Naive thymus-derived CD8-positive, alpha-beta T cell (primary cell): ENCODE results near the gene TSPAN18. TPM values are rescaled to one million over a fixed set of nuclear protein-coding genes. Genes with fewer than 3 reads are reported as not detected.

Experiments
- ATAC-seq, 2 donors: fragments of 150-1000 bp; cut with Tn5 transposase in 1 of 2; sonication (Bioruptor Pico), chemical (Tn5 transposase) in 1 of 2; 1 replicate in 1 of 2; 2 replicates in 1 of 2; pipeline ENCODE4 v1.10.0; 2021; ENCODE audit warnings: mild to moderate bottlenecking in 2 of 2, moderate library complexity in 2 of 2
- POLR2A ChIA-PET: fragments of 350-600 bp; sonication (Branson Sonifier 250); formaldehyde crosslinking; loops from one replicate; lab custom pipeline; 2021; ENCODE audit warnings: antibody characterized with exemption; lab: Charles Lee
- DNase-seq, 10 donors: peaks; one replicate each; pipeline versions ENCODE4 v3.0.0 to v3.0.0-alpha.2; 2020 to 2022
- H3K27ac Mint-ChIP-seq, 10 donors: one replicate each; pipeline ENCODE4 v1.8.0; 2020 to 2022; ENCODE audit warnings: mild to moderate bottlenecking in 10 of 10, mixed read lengths in 10 of 10, moderate library complexity in 4 of 10, inconsistent platforms in 1 of 10
- H3K27me3 Mint-ChIP-seq, 5 donors: one replicate each; pipeline ENCODE4 v1.8.0; 2021 to 2022; ENCODE audit warnings: mixed read lengths in 5 of 5
- H3K36me3 Mint-ChIP-seq, 3 donors: one replicate each; pipeline ENCODE4 v1.8.0; 2020 to 2022; ENCODE audit warnings: mixed read lengths in 3 of 3, mild to moderate bottlenecking in 2 of 3, inconsistent platforms in 1 of 3
- H3K4me1 Mint-ChIP-seq, 4 donors: one replicate each; pipeline ENCODE4 v1.8.0; 2021 to 2022; ENCODE audit warnings: mixed read lengths in 4 of 4
- H3K4me3 Mint-ChIP-seq, 10 donors: one replicate each; pipeline ENCODE4 v1.8.0; 2020 to 2022; ENCODE audit warnings: mild to moderate bottlenecking in 10 of 10, mixed read lengths in 10 of 10, moderate library complexity in 6 of 10, inconsistent platforms in 1 of 10
- H3K9me3 Mint-ChIP-seq, 9 donors: one replicate each; pipeline ENCODE4 v1.8.0; 2020 to 2022; ENCODE audit warnings: mixed read lengths in 9 of 9, mild to moderate bottlenecking in 3 of 9, inconsistent platforms in 1 of 9, moderate library complexity in 1 of 9
- polyA plus RNA-seq, 3 donors: library from polyadenylated mRNA; unstranded; fragments of 300-500 nt; fragmentation: Illumina TruSeq; gene quantifications; one replicate each; pipeline ENCODE4 v1.2.3, GENCODE V29; 2021
- total RNA-seq, 8 experiments: library from RNA in 2 of 8; stranded (reverse) in 2 of 8; gene quantifications; one replicate each; pipeline ENCODE4 v1.2.3 and lab custom pipeline; 2021 to 2026

The TSPAN18 gene
- total and polyA plus RNA-seq, 5 experiments from 2014 or later: 0.73 to 5.5 (median 1.5) TPM

DNA sequence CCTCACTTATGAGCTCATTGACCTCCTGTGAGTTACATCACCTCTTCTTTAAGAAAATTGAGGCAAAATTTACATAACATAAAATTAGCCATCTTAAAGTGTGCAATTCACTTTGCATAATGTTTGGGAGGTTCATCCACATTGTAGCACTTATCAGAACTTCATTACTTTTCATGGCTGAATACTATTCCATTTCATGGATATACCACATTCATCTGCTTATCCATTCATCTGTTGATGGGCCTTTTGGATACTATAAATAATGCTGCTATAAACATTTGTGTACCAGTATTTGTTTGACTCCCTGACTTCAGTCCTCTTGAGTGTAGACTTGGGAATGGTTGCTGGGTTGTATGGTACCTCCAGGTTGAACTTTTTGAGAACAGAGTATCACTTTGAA is 120.6 kb downstream of the TSPAN18 start:
- Mint-ChIP-seq H3K36me3 (peaks cover 17 to 42% (median 33%) of the 10 kb centered on the region in 3 donors), H3K27me3 (peaks cover 0 to 4% (median 0%) of the 10 kb centered on the region in 5 donors), H3K9me3 (peaks cover 9 to 54% (median 33%) of the 10 kb centered on the region in 9 donors), H3K27ac (no peak overlapping the region), H3K4me1 (peaks cover 0 to 1% (median 0%) of the 10 kb centered on the region in 4 donors), H3K4me3 (no peak overlapping the region)
- POLR2A ChIA-PET: no interaction called here
- DNase-seq (no peak), ATAC-seq (no peak)

DNA sequence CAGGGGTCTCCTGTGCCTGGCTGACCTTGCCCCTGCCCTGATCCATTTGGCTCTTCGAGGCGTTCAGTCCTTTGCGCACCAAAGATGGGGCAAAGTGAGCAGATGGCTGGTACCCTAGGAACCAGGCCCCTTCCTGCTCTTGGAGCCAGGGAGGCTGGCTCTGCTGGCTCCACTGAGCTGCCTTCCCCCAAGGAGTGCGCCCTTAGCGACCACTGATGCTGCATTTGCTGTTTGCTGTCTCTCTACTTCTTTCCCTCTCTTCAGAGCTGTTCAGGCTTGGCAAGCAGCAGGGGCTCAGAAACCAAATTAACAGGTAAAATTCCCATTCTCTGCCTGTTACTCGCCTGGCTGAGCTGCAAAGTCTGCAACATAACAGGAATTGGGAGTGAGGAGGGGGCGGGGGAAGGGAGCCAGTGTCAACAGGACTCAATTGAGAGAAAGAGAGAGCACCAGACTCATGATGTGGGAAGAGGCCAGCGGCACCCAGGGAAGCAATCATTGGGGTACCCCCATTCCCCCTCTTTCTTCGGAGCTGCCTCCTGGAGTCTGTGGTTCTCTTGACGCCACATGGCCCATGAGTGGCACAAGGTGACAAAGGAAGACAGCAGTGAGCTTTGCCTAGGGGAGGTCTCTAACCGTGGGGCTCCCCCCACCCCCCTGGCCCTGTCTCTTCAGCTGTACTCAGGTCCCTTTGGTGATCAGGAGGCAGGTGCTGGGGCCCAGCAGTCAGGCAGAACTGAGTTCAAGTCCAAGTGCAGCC is 121.6 kb downstream of the TSPAN18 start:
- Mint-ChIP-seq H3K4me1 (peaks cover 0 to 3% (median 0%) of the 10 kb centered on the region in 4 donors), H3K4me3 (no peak overlapping the region), H3K36me3 (peaks cover 14 to 36% (median 27%) of the 10 kb centered on the region in 3 donors), H3K9me3 (peaks cover 3 to 43% (median 28%) of the 10 kb centered on the region in 9 donors), H3K27me3 (peaks cover 0 to 4% (median 0%) of the 10 kb centered on the region in 5 donors), H3K27ac (no peak overlapping the region)
- DNase-seq: no peak
- POLR2A ChIA-PET: no interaction called here
- no peak for ATAC-seq

DNA sequence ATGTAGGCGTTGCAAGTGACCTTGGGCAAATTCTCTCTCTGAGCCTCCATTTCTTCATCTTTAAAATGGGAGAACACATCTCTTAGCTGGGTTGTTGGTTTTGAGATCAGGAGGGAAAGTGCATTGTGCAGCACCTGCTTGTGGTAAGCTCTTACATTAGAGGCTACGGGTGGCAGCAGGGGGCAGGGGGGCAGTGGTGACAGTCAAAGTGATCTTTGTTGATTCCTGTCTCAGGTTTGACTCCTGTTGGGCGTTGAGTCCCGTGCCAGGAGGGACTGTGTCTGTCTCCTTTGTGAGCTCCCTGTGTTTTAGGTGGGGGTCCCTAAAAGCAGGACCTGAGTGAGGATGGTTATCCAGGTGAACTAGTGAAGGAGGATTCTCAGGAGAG is 122.2 kb downstream of the TSPAN18 start:
- ATAC-seq (no peak), DNase-seq (no peak)
- Mint-ChIP-seq H3K27me3 (peaks cover 0 to 4% (median 0%) of the 10 kb centered on the region in 5 donors), H3K4me3 (no peak overlapping the region), H3K27ac (peak overlapping the region in 1 of 10 donors; percentile 22), H3K9me3 (peaks cover 3 to 37% (median 24%) of the 10 kb centered on the region in 9 donors), H3K36me3 (peaks cover 11 to 32% (median 27%) of the 10 kb centered on the region in 3 donors), H3K4me1 (peaks cover 0 to 3% (median 0%) of the 10 kb centered on the region in 4 donors)
- POLR2A ChIA-PET: no interaction called here

DNA sequence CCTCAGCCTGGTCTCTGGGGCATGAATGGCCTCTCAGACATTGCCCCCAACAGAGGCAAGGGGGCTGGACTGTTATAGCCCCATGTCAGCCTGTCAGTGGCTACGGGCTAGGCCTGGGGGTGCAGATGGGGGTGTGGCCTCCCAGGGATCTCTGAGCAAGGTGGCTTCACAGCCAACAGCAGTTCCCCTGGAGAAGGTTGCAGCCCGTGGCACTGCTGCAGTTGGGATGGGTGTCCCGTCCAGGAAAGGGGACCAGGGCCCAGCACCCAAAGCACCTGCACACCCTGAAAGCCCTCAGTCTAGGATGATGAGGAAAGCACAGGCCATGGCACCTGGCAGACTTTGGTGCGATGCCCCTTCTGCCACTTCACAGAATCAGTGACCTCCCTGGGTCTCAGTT is 122.7 kb downstream of the TSPAN18 start:
- POLR2A ChIA-PET: no interaction called here
- Mint-ChIP-seq H3K36me3 (peaks cover 11 to 27% (median 23%) of the 10 kb centered on the region in 3 donors), H3K9me3 (peaks cover 3 to 32% (median 20%) of the 10 kb centered on the region in 9 donors), H3K27ac (peak overlapping the region in 1 of 10 donors; percentile 22), H3K4me3 (no peak overlapping the region), H3K27me3 (peaks cover 0 to 4% (median 0%) of the 10 kb centered on the region in 5 donors), H3K4me1 (peaks cover 0 to 3% (median 0%) of the 10 kb centered on the region in 4 donors)
- DNase-seq (no peak), ATAC-seq (no peak)

DNA sequence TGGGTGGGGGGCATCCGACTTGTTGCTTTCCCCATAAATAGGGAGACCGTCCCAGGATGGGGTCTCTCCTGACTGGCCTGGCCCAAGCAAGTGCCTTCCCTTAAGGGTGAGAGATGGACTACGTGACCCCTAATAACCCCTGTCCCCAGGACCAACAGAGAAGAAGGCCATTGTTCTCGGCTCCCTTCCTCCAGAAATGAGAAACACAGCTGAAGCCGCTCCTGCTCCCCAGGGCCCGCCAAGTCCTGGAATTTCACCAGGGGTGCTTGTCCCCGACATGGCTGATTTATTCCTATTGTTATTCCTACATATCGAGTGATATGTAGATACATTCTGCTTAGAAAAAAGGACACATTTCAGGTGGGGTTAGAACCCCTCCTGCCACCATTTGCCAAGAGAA is 123.2 kb downstream of the TSPAN18 start:
- peaks cover 0 to 27% (median 17%) of the 10 kb centered on the region in 9 donors for H3K9me3 Mint-ChIP-seq
- H3K27ac Mint-ChIP-seq: no peak overlapping the region
- H3K4me1 Mint-ChIP-seq: peaks cover 0 to 3% (median 0%) of the 10 kb centered on the region in 4 donors
- peaks cover 0 to 4% (median 0%) of the 10 kb centered on the region in 5 donors for H3K27me3 Mint-ChIP-seq
- DNase-seq: no peak
- peaks cover 9 to 24% (median 18%) of the 10 kb centered on the region in 3 donors for H3K36me3 Mint-ChIP-seq
- H3K4me3 Mint-ChIP-seq: no peak overlapping the region
- no peak for ATAC-seq
- POLR2A ChIA-PET: no interaction called here

DNA sequence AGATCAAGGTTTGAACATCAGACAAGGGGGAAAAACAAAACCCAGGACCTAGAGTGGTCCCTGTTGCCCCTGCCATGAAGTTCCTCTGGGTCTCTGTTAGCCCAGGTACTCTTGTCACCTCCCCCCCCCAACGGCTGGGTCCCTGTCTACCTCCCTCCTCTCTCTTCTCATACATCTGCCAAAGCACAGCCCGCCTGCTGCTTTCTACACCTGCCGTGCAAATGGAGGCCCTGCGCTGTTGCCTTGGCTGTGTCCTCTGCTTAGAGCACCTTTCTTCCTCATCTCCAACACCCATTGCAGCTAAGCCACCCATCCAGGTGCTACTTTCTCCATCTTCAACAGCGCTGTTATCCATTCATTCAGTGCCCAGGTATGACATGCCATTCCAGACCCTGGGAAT is 124.7 kb downstream of the TSPAN18 start:
- H3K36me3 Mint-ChIP-seq: peaks cover 10 to 11% (median 10%) of the 10 kb centered on the region in 3 donors
- ATAC-seq (no peak), DNase-seq (no peak)
- H3K27me3 Mint-ChIP-seq: peaks cover 0 to 4% (median 0%) of the 10 kb centered on the region in 5 donors
- POLR2A ChIA-PET: no interaction called here
- H3K4me3 Mint-ChIP-seq: no peak overlapping the region
- H3K4me1 Mint-ChIP-seq: peaks cover 0 to 3% (median 0%) of the 10 kb centered on the region in 4 donors
- peaks cover 0 to 13% (median 8%) of the 10 kb centered on the region in 9 donors for H3K9me3 Mint-ChIP-seq
- H3K27ac Mint-ChIP-seq: no peak overlapping the region

DNA sequence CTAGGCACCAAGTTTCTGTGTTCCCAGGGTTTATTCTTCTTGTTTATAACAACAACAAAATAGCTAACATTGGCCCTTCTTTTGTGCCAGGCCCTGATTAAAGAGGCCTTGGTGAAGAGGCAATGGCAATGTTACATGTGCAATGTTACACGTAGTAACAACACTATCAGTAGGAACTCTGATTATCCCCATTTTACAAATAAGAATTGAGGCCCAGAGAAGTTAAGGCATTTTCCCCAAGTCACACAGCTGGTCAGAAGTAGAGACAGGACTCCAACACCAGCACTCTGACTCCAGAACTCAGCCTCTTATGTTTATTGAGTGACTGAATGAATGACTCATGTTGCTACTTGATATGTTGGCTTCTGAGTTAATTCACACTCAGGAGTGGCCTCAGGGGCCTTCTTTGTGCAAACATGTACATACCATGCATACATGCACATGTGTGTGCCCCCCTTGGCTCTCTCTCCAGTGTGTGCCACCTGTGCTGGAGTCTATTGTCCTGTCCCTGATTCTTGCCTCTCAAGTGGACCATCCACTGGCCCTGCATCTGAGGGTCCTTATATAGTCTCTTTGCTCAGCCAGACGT is 125.5 kb downstream of the TSPAN18 start:
- no peak overlapping the region for H3K27ac Mint-ChIP-seq
- no peak for DNase-seq
- peaks cover 0 to 2% (median 0%) of the 10 kb centered on the region in 5 donors for H3K27me3 Mint-ChIP-seq
- peaks cover 0 to 6% (median 3%) of the 10 kb centered on the region in 9 donors for H3K9me3 Mint-ChIP-seq
- H3K4me3 Mint-ChIP-seq: no peak overlapping the region
- H3K4me1 Mint-ChIP-seq: peaks cover 0 to 4% (median 0%) of the 10 kb centered on the region in 4 donors
- POLR2A ChIA-PET: no interaction called here
- H3K36me3 Mint-ChIP-seq: peaks cover 3 to 5% (median 4%) of the 10 kb centered on the region in 3 donors
- no peak for ATAC-seq

DNA sequence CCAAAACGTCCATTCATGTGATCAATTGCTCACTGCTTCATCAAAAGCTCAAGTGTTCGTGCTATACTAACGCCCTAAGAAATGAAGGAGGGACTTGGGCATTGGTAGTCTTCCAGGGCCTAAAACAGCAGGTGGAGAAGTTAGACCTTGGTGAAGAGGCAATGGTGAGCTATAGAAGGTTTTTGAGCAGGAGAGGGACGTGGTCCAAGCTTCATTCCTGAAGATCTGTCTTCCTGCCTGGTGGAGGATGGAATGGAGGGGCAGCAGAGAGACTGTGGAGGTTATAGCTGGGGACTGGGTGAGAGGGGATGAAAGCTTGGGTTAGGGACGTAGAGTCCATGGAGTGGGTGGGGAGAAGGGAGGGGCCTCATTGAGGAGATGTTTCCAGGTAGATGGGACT is 126.2 kb downstream of the TSPAN18 start:
- peaks cover 0 to 4% (median 0%) of the 10 kb centered on the region in 5 donors for H3K27me3 Mint-ChIP-seq
- ATAC-seq (no peak), DNase-seq (no peak)
- H3K27ac Mint-ChIP-seq: no peak overlapping the region
- POLR2A ChIA-PET: no interaction called here
- peaks cover 0 to 4% (median 0%) of the 10 kb centered on the region in 4 donors for H3K4me1 Mint-ChIP-seq
- peaks cover 0 to 5% (median 0%) of the 10 kb centered on the region in 3 donors for H3K36me3 Mint-ChIP-seq
- H3K9me3 Mint-ChIP-seq: peaks cover 0 to 6% (median 0%) of the 10 kb centered on the region in 9 donors
- no peak overlapping the region for H3K4me3 Mint-ChIP-seq

DNA sequence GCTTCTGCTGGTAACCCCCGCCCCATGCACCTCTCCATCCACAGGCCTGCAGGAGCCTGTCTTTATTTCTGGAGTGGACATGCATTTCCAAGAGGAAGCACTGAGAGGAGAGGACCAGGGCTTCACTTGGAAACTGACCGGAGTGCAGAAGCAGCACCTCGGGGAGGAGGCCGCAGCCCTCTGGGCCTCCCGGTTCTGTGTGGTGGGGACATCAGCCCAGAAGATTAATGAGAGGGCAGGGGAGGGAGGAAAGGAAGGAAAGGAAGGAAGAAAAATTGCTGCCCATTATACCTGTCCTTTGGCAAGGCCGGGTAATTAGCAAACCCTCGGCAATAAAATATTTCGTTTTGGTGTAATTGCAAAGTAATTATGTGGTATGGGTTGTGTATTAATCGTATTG is 126.9 kb downstream of the TSPAN18 start:
- H3K9me3 Mint-ChIP-seq: peaks cover 0 to 4% (median 0%) of the 10 kb centered on the region in 9 donors
- H3K36me3 Mint-ChIP-seq: peaks cover 0 to 7% (median 3%) of the 10 kb centered on the region in 3 donors
- H3K4me1 Mint-ChIP-seq: peaks cover 0 to 5% (median 0%) of the 10 kb centered on the region in 4 donors
- no peak for ATAC-seq
- peaks cover 0 to 6% (median 3%) of the 10 kb centered on the region in 5 donors for H3K27me3 Mint-ChIP-seq
- H3K27ac Mint-ChIP-seq: no peak overlapping the region
- POLR2A ChIA-PET: no interaction called here
- H3K4me3 Mint-ChIP-seq: no peak overlapping the region
- no peak for DNase-seq

DNA sequence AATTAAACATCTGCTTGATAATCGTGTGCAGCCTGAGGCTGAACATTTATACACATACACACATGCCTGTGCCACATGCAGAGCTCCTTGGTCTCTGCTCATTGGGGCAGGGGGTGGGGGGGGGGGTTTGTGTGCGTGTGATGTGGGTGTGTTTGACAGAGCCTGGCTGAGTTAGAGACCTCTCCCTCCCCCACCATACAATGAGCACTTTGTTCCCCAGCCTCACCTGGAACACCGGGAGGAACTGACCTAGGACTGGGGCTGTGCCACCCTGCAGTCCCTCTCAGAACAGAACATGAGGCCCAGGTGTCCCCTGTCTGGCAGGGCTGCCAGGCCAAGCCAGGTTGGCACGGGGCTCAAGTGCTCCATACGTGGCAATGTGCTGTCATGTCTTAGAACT is 127.3 kb downstream of the TSPAN18 start:
- POLR2A ChIA-PET: no interaction called here
- peak overlapping the region in 1 of 10 donors; percentile 29 for H3K27ac Mint-ChIP-seq

DNA sequence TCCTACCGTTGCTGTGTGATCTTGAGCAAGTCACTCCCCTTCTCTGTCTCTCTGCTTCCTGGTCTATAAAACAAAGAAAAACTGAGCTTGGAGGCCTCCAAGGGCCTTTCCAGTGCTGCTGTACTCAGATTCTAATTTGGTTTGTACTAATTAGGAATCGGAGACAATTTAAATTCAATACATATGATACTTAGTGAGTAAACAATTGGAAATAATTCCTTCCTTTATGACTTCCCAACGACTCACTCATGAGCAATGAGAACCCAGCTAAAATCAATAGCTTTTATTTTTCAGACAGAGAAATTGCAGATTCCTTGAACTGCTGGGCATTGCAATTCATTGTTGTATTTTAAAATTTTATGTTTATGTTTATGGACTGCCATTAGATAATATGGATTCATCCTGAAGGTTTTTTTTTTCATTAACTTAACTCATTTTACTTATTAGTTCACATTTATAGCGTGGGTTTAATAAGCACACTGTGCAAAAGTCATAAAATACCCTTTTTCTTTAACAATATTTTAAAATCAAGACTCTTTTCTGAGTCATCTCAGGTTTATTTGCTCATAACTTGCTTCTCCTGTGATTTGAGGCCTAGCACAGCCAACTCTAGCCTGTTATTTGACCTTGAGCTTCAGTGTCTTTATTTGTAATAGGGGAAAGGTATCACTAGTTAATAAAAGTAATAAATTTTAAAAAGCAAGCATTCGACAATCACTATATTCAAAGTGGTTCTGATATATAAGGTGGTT is 128.2 kb downstream of the TSPAN18 start:
- Mint-ChIP-seq H3K27ac (no peak overlapping the region), H3K4me1 (peaks cover 0 to 5% (median 0%) of the 10 kb centered on the region in 4 donors), H3K27me3 (peaks cover 0 to 6% (median 3%) of the 10 kb centered on the region in 5 donors), H3K9me3 (peaks cover 0 to 2% (median 0%) of the 10 kb centered on the region in 9 donors), H3K36me3 (peaks cover 0 to 7% (median 3%) of the 10 kb centered on the region in 3 donors), H3K4me3 (no peak overlapping the region)
- DNase-seq (no peak), ATAC-seq (no peak)
- POLR2A ChIA-PET: no interaction called here

More for the DNA sequence above, 127.3 kb downstream of the TSPAN18 start:
- no peak for ATAC-seq
- Mint-ChIP-seq H3K27me3 (peaks cover 0 to 6% (median 3%) of the 10 kb centered on the region in 5 donors), H3K36me3 (peaks cover 0 to 7% (median 3%) of the 10 kb centered on the region in 3 donors), H3K4me3 (no peak overlapping the region), H3K4me1 (peaks cover 0 to 5% (median 0%) of the 10 kb centered on the region in 4 donors), H3K9me3 (peaks cover 0 to 2% (median 0%) of the 10 kb centered on the region in 9 donors)
- no peak for DNase-seq

DNA sequence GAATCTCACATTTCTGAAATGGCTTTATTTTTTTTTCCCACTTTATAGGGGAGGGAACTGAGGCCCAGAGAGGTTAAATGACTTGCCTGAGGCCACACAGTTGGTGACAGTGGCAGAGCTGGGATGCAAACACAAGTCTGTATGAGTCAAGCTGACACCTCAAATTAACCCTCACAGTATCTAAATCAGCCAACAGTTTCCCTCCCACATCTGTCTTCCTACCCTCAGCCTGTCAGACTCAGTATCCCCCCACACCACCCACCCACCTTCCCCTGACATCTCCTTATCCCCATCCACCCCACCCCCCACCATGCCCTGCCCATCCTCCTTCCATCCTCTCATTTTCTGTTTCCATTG is 128.7 kb downstream of the TSPAN18 start:
- Mint-ChIP-seq H3K27me3 (peaks cover 0 to 6% (median 5%) of the 10 kb centered on the region in 5 donors), H3K4me1 (peaks cover 2 to 5% (median 4%) of the 10 kb centered on the region in 4 donors), H3K4me3 (no peak overlapping the region), H3K9me3 (no peaks in the 10 kb centered on the region), H3K36me3 (peaks cover 0 to 9% (median 3%) of the 10 kb centered on the region in 3 donors), H3K27ac (no peak overlapping the region)
- POLR2A ChIA-PET: no interaction called here
- DNase-seq (no peak), ATAC-seq (no peak)
